Liver (tissue), 9 donors: ENCODE data around the gene EIF1B. TPM values are rescaled to one million over a fixed set of nuclear protein-coding genes. Genes with fewer than 3 reads are reported as not detected.
"Not testable (repeated sequence)": the region's sequence is repeated elsewhere in the genome, so short reads cannot be mapped to it uniquely, and the experiment has no call there.

Experiments used
- DNase-seq: peaks from one replicate; pipeline ENCODE4 v3.0.0-alpha.2; 2017; ENCODE audit warnings: low spot score
- H3K27ac ChIP-seq, 2 donors: one replicate each; pipeline ENCODE4 v1.7.0; 2013; ENCODE audit warnings: inconsistent platforms in 2 of 2, low read length in 2 of 2, control low read depth in 1 of 2, low read depth in 1 of 2, mild to moderate bottlenecking in 1 of 2
- H3K27me3 ChIP-seq, 4 donors: one replicate each; pipeline versions ENCODE4 v1.6.1 to v1.7.0; 2013; ENCODE audit warnings: low read length in 3 of 4, inconsistent platforms in 1 of 4, mild to moderate bottlenecking in 1 of 4, moderate library complexity in 1 of 4; ENCODE audit not compliant: control insufficient read depth in 4 of 4, insufficient read depth in 4 of 4
- H3K36me3 ChIP-seq, 4 donors: one replicate each; pipeline versions ENCODE4 v1.6.1 to v1.7.0; 2013; ENCODE audit warnings: low read length in 3 of 4, mild to moderate bottlenecking in 3 of 4, low read depth in 1 of 4, moderate library complexity in 1 of 4; ENCODE audit not compliant: control insufficient read depth in 4 of 4, insufficient read depth in 3 of 4
- H3K4me1 ChIP-seq, 4 donors: one replicate each; pipeline versions ENCODE4 v1.6.1 to v1.7.0; 2013; ENCODE audit warnings: low read length in 3 of 4, mild to moderate bottlenecking in 3 of 4, moderate library complexity in 1 of 4; ENCODE audit not compliant: control insufficient read depth in 4 of 4, insufficient read depth in 4 of 4
- H3K4me3 ChIP-seq, 3 donors: one replicate each; pipeline versions ENCODE4 v1.6.1 to v1.7.0; 2013; ENCODE audit warnings: low read length in 3 of 3, control low read depth in 1 of 3, low read depth in 1 of 3, mild to moderate bottlenecking in 1 of 3
- H3K9ac ChIP-seq, 2 donors: one replicate each; pipeline ENCODE4 v1.7.0; 2013; ENCODE audit warnings: low read length in 2 of 2, mild to moderate bottlenecking in 2 of 2, moderate library complexity in 2 of 2, control low read depth in 1 of 2, low read depth in 1 of 2
- H3K9me3 ChIP-seq, 4 donors: one replicate each; pipeline versions ENCODE4 v1.6.1 to v1.7.0; 2013; ENCODE audit warnings: low read length in 3 of 4; ENCODE audit not compliant: control insufficient read depth in 4 of 4
- CTCF ChIP-seq: fragments of 150-350 bp; IDR thresholded peaks from 2 replicates; pipeline ENCODE4 v1.5.1; 2017; ENCODE audit warnings: improper control_type of control experiment, low read depth, low read length; ENCODE audit not compliant: missing input control
- EGR1 ChIP-seq, 2 donors: IDR thresholded peaks; 2 replicates each; pipeline ENCODE4 v1.6.1; 2016 to 2018; ENCODE audit warnings: antibody characterized with exemption in 2 of 2, low read depth in 2 of 2
- FOXA2 ChIP-seq: IDR thresholded peaks from 2 replicates; pipeline ENCODE4 v1.6.1; 2016; ENCODE audit warnings: antibody characterized with exemption
- GABPA ChIP-seq, 2 donors: IDR thresholded peaks in 1 of 2; conservative IDR thresholded peaks in 1 of 2; 2 replicates each; pipeline ENCODE4 v1.6.1; 2016; ENCODE audit warnings: antibody characterized with exemption in 2 of 2, mild to moderate bottlenecking in 1 of 2, moderate library complexity in 1 of 2
- HNF4A ChIP-seq, 2 donors: conservative IDR thresholded peaks; 2 replicates each; pipeline ENCODE4 v1.6.1; 2016; ENCODE audit warnings: antibody characterized with exemption in 2 of 2, mild to moderate bottlenecking in 2 of 2
- HNF4G ChIP-seq: IDR thresholded peaks from 2 replicates; pipeline ENCODE4 v1.6.1; 2016; ENCODE audit warnings: antibody characterized with exemption
- JUND ChIP-seq, 2 donors: IDR thresholded peaks; 2 replicates each; pipeline ENCODE4 v1.6.1; 2016; ENCODE audit warnings: antibody characterized with exemption in 2 of 2
- RAD21 ChIP-seq, 2 donors: IDR thresholded peaks; 2 replicates each; pipeline ENCODE4 v1.6.1; 2016; ENCODE audit warnings: antibody characterized with exemption in 2 of 2, mild to moderate bottlenecking in 2 of 2
- RXRA ChIP-seq, 2 donors: IDR thresholded peaks; 2 replicates each; pipeline ENCODE4 v1.6.1; 2017 to 2018; ENCODE audit warnings: antibody characterized with exemption in 2 of 2, mild to moderate bottlenecking in 1 of 2
- SP1 ChIP-seq: IDR thresholded peaks from 2 replicates; pipeline ENCODE4 v1.6.1; 2018; ENCODE audit warnings: antibody characterized with exemption, mild to moderate bottlenecking
- TAF1 ChIP-seq: conservative IDR thresholded peaks from 2 replicates; pipeline ENCODE4 v1.6.1; 2016; ENCODE audit warnings: antibody characterized with exemption, mild to moderate bottlenecking
- YY1 ChIP-seq: IDR thresholded peaks from 2 replicates; pipeline ENCODE4 v1.6.1; 2016; ENCODE audit warnings: antibody characterized with exemption, mild to moderate bottlenecking
- ZBTB33 ChIP-seq: IDR thresholded peaks from 2 replicates; pipeline ENCODE4 v1.6.1; 2016; ENCODE audit warnings: antibody characterized with exemption
- WGBS: extraction: QIAGEN DNeasy Blood & Tissue Kit; methylation state at CpG from one replicate; pipeline ENCODE4 v1.1.7; 2013; 5-methylcytosine and 5-hydroxymethylcytosine counted together
- polyA plus RNA-seq, 2 donors: library from polyadenylated mRNA; stranded (reverse) in 1 of 2; unstranded in 1 of 2; fragments of 200-250 nt in 1 of 2; fragments of >200 nt in 1 of 2; fragmentation: Nextera tagmentation in 1 of 2; extraction: Ambion mirVana in 1 of 2; gene quantifications; one replicate each; pipeline versions ENCODE4 v1.2.1 to v1.2.3, GENCODE V29; 2013 to 2015
- total RNA-seq, 2 donors: library from RNA; depleted of rRNA; stranded (reverse); fragments of >200 nt; gene quantifications; one replicate each; pipeline ENCODE4 v1.2.3, GENCODE V29; 2014
- TF ChIP-seq, protein P1 (sequence below): IDR thresholded peaks from 2 replicates; pipeline ENCODE4 v1.6.1; 2016; ENCODE audit warnings: antibody characterized with exemption
- TF ChIP-seq, protein P2 (sequence below): IDR thresholded peaks from 2 replicates; pipeline ENCODE4 v1.6.1; 2016; ENCODE audit warnings: antibody characterized with exemption, mild to moderate bottlenecking
- TF ChIP-seq, protein P3 (sequence below): IDR thresholded peaks from 2 replicates; pipeline ENCODE4 v1.6.1; 2016; ENCODE audit warnings: antibody characterized with exemption
- donor health status: healthy.
- donor health status: healthy.
- donor health status: healthy.
- donor health status: healthy.
- donor health status: healthy.

EIF1B gene
- total and polyA plus RNA-seq, 4 donors, result 10.9 to 33.8 (median 27.8) TPM

- no peaks in the 10 kb centered on the region for H3K36me3 ChIP-seq
- H3K9ac ChIP-seq, result no peak overlapping the region
- WGBS, result 74% methylated on average over 2 of the region's 2 CpGs
- H3K9me3 ChIP-seq, result no peaks in the 10 kb centered on the region
- TF ChIP-seq HNF4A (conservative IDR thresholded peaks at IDR 0.05), result no peak
- TF ChIP-seq SP1, result no peak
- no peak overlapping the region for H3K27ac ChIP-seq
- H3K27me3 ChIP-seq, result no peaks in the 10 kb centered on the region
- H3K4me3 ChIP-seq, result no peak overlapping the region
- no peak for DNase-seq
- H3K4me1 ChIP-seq, result no peaks in the 10 kb centered on the region
Measured at GRCh38 chr3:40281995-40282394, 27.5 kb upstream of the EIF1B start.

- H3K27ac ChIP-seq, H3K27me3 ChIP-seq, H3K9ac ChIP-seq, H3K36me3 ChIP-seq, H3K4me1 ChIP-seq, H3K9me3 ChIP-seq, DNase-seq, H3K4me3 ChIP-seq: not testable (repeated sequence)
- 87% methylated on average over 5 of the region's 5 CpGs for WGBS
Measured at GRCh38 chr3:40283057-40283456, 26.4 kb upstream of the EIF1B start.

- TF ChIP-seq, protein P1, sequence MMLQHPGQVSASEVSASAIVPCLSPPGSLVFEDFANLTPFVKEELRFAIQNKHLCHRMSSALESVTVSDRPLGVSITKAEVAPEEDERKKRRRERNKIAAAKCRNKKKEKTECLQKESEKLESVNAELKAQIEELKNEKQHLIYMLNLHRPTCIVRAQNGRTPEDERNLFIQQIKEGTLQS, result no peak
- no peak for TF ChIP-seq HNF4A (conservative IDR thresholded peaks at IDR 0.05)
- TF ChIP-seq YY1, result no peak
- TF ChIP-seq SP1, result no peak
Measured at GRCh38 chr3:40287248-40287647, 22.3 kb upstream of the EIF1B start.

DNA sequence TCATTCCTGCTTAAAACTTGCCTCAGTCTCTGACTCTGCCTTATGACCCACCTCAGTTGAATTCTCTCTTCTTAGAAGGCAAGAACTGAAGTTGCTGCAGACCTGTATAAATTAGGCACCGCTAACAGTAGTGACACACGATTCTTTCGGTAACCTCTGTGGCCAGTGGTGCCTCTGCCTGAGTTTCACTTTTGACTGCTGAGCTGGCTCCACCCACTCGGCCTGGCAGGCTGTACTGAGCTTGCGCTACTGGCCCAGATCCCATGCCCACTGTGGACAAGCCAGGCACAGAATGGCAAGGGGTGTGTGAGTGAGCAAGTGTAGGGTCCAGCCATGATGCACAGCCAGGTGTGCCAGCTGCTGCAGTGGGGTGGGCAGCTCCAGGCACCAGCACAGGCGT is 19.1 kb upstream of the EIF1B start:
- DNase-seq, result no peak
- no peaks in the 10 kb centered on the region for H3K9me3 ChIP-seq
- no peaks in the 10 kb centered on the region for H3K4me1 ChIP-seq
- 89% methylated on average over 6 of the region's 6 CpGs for WGBS
- H3K36me3 ChIP-seq, result peaks cover 0 to 3% (median under 1%) of the 10 kb centered on the region in 4 donors
- H3K9ac ChIP-seq, result no peak overlapping the region
- H3K27ac ChIP-seq, result no peak overlapping the region
- H3K27me3 ChIP-seq, result no peaks in the 10 kb centered on the region
- H3K4me3 ChIP-seq, result no peak overlapping the region
- TF ChIP-seq ZBTB33, result no peak
- TF ChIP-seq GABPA (IDR thresholded peaks at IDR 0.05 in 1 of 2, conservative IDR thresholded peaks at IDR 0.05 in 1 of 2), result no peak
- TF ChIP-seq, protein P2, sequence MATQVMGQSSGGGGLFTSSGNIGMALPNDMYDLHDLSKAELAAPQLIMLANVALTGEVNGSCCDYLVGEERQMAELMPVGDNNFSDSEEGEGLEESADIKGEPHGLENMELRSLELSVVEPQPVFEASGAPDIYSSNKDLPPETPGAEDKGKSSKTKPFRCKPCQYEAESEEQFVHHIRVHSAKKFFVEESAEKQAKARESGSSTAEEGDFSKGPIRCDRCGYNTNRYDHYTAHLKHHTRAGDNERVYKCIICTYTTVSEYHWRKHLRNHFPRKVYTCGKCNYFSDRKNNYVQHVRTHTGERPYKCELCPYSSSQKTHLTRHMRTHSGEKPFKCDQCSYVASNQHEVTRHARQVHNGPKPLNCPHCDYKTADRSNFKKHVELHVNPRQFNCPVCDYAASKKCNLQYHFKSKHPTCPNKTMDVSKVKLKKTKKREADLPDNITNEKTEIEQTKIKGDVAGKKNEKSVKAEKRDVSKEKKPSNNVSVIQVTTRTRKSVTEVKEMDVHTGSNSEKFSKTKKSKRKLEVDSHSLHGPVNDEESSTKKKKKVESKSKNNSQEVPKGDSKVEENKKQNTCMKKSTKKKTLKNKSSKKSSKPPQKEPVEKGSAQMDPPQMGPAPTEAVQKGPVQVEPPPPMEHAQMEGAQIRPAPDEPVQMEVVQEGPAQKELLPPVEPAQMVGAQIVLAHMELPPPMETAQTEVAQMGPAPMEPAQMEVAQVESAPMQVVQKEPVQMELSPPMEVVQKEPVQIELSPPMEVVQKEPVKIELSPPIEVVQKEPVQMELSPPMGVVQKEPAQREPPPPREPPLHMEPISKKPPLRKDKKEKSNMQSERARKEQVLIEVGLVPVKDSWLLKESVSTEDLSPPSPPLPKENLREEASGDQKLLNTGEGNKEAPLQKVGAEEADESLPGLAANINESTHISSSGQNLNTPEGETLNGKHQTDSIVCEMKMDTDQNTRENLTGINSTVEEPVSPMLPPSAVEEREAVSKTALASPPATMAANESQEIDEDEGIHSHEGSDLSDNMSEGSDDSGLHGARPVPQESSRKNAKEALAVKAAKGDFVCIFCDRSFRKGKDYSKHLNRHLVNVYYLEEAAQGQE, result no peak
- no peak for TF ChIP-seq JUND (IDR thresholded peaks at IDR 0.05)
- TF ChIP-seq, protein P3, sequence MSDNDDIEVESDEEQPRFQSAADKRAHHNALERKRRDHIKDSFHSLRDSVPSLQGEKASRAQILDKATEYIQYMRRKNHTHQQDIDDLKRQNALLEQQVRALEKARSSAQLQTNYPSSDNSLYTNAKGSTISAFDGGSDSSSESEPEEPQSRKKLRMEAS, result no peak
- TF ChIP-seq, protein P1, result no peak
- no peak for TF ChIP-seq SP1
- TF ChIP-seq CTCF, result no peak
- TF ChIP-seq RAD21 (IDR thresholded peaks at IDR 0.05), result no peak
- no peak for TF ChIP-seq HNF4G
- no peak for TF ChIP-seq EGR1 (IDR thresholded peaks at IDR 0.05; ENCODE audit: low read depth in 2 of 2)
- no peak for TF ChIP-seq YY1
- TF ChIP-seq RXRA (IDR thresholded peaks at IDR 0.05), result no peak
- TF ChIP-seq HNF4A (conservative IDR thresholded peaks at IDR 0.05), result no peak
- no peak for TF ChIP-seq TAF1
- TF ChIP-seq FOXA2, result no peak

More at GRCh38 chr3:40287248-40287647, 22.3 kb upstream of the EIF1B start:
- H3K9ac ChIP-seq, result no peak overlapping the region
- DNase-seq, result no peak
- H3K36me3 ChIP-seq, result peaks cover 0 to 2% (median 0%) of the 10 kb centered on the region in 4 donors
- H3K4me3 ChIP-seq, result no peak overlapping the region
- H3K4me1 ChIP-seq, result no peaks in the 10 kb centered on the region
- H3K27me3 ChIP-seq, result no peaks in the 10 kb centered on the region
- no peak overlapping the region for H3K27ac ChIP-seq
- no peaks in the 10 kb centered on the region for H3K9me3 ChIP-seq
- WGBS, result 97% methylated on average over 2 of the region's 2 CpGs
